ENCODE results near the gene KCTD1. TPM values are rescaled to one million over a fixed set of nuclear protein-coding genes. Genes with fewer than 3 reads are reported as not detected.

Gene KCTD1
- polyA plus RNA-seq, 3 donors = 0.40 TPM; not detected in 2

GRCh38 chr18:26515643-26516487, 32.5 kb downstream of the KCTD1 start:
- peaks cover 0 to 1% (median 0%) of the 10 kb centered on the region in 3 donors for H3K27me3 Mint-ChIP-seq (ENCODE audit: low read depth in 3 of 3)

More at GRCh38 chr18:26515643-26516487, 32.5 kb downstream of the KCTD1 start:
- no peaks in the 10 kb centered on the region for H3K4me1 ChIP-seq (ENCODE audit: control insufficient read depth in 1 of 2, insufficient read depth in 2 of 2, low read length in 2 of 2)
- 98% methylated on average over 6 of the region's 9 CpGs for WGBS (ENCODE audit: insufficient coverage)
- no peak overlapping the region for H3K4me3 ChIP-seq (replicated peaks in 1 of 3; ENCODE audit: low read depth in 2 of 3, low read length in 3 of 3)
- no peak for DNase-seq
- H3K27me3 ChIP-seq (ENCODE audit: control insufficient read depth in 2 of 2, insufficient read depth in 2 of 2, low read length in 2 of 2) = no peaks in the 10 kb centered on the region
- H3K9me3 ChIP-seq (replicated peaks in 1 of 2; ENCODE audit: control insufficient read depth in 1 of 2, insufficient read depth in 1 of 2, low read length in 2 of 2) = no peaks in the 10 kb centered on the region
- no peak overlapping the region for H3K4me3 Mint-ChIP-seq
- peaks cover 0 to 5% (median 0%) of the 10 kb centered on the region in 7 donors for H3K9me3 Mint-ChIP-seq
- intact Hi-C loops (cut with micrococcal nuclease) = no loop called here
- no peak overlapping the region for H3K27ac ChIP-seq (ENCODE audit: low read depth in 1 of 2, low read length in 2 of 2)
- H3K4me2 ChIP-seq (replicated peaks; ENCODE audit: extremely low read depth, low read length, poor library complexity, severe bottlenecking) = no peak overlapping the region
- no peaks in the 10 kb centered on the region for H4K20me1 ChIP-seq (ENCODE audit: insufficient read depth, low read length)
- no peak for TF ChIP-seq CTCF (IDR thresholded peaks at IDR 0.05)
- no peak overlapping the region for H3K9ac ChIP-seq (ENCODE audit: insufficient read depth, low read length, poor library complexity, severe bottlenecking)
- H2AFZ ChIP-seq (ENCODE audit: insufficient read depth, low read depth, low read length, poor library complexity, severe bottlenecking) = no peak overlapping the region
- H3K27ac Mint-ChIP-seq = no peak overlapping the region
- H3K79me2 ChIP-seq (ENCODE audit: insufficient read depth, low read length) = no peaks in the 10 kb centered on the region
- no peaks in the 10 kb centered on the region for H3K36me3 Mint-ChIP-seq
- H3K36me3 ChIP-seq (replicated peaks in 1 of 2; ENCODE audit: control insufficient read depth in 1 of 2, insufficient read depth in 2 of 2, low read length in 2 of 2) = no peaks in the 10 kb centered on the region
- no peaks in the 10 kb centered on the region for H3K4me1 Mint-ChIP-seq

All from CD14-positive monocyte (primary cell).